Activated CD4-positive, alpha-beta T cell treated with anti-CD3 and anti-CD28 coated beads for 24 hours (primary cell): Measurements from ENCODE around the gene AP2A2.
"Not testable (repeated sequence)": the region's sequence is repeated elsewhere in the genome, so short reads cannot be mapped to it uniquely, and the experiment has no call there.

Experiments
- DNase-seq, 2 donors: peaks; one replicate each; pipeline ENCODE4 v3.0.0-alpha.2; 2020; ENCODE audit warnings: low read depth in 2 of 2

The AP2A2 gene

DNA sequence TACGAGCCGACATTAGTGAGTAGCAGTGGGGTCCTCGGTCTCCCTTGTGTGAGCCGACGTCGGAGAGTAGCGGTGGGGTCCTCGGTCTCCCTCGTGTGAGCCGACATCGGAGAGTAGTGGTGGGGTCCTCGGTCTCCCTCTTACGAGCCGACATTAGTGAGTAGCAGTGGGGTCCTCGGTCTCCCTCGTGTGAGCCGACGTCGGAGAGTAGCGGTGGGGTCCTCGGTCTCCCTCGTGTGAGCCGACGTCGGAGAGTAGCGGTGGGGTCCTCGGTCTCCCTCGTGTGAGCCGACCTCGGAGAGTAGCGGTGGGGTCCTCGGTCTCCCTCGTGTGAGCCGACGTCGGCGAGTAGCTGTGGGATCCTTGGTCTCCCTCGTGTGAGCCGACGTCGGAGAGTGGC, 49.7 kb downstream of the AP2A2 start:
- not testable (repeated sequence) for DNase-seq

DNA sequence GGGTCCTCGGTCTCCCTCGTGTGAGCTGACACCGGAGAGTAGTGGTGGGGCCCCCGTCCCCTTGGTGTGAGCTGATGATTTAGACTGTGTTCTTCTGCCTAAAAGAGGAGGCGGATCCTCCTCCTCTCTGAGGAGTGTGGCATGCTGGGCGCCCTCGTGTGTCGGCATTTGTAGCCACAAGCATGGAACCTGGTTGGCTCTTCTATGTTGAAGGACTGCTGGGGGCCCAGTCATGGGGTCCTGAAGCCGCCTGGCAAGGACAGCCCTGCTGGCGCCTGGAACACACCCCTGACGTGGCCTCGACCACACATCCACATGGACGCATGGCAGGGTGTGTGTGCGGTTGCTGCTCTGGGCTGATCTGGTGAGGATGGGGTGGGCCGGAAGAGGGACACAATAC, 50.2 kb downstream of the AP2A2 start:
- no peak for DNase-seq

DNA sequence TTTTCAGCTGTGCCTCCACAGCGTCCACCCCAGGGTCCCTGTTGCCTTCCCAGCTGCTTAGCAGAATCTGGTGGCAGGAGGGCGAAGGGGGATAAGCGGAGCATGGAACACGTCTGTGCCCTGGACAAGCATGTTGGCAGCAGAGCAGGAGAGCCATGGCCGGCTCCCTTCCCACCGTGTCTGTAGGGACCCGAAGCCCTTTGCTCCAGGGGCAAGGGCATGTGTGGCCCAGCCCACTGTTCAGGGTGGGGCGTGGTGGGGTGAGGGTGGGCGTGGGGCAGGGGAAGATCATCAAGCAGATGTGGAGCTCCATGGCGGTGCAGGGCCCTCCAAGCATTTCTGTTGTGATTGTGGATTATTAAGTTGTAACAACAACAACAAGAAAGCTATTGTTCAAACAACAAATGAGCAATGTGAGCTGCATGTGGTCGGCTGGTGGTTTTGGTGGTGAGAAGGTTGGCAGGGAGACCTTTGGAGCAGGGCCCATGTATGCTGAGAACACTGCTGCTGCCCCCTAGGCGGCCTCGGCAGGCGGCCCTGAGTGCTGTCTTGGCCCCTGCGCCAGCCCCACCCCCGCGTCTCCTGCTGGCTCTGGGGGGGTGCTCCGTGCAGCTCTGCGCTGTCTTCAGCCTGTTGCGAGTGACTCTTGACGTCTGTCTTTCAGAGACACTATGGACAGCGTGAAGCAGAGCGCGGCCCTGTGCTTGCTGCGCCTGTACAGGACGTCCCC, 50.9 kb downstream of the AP2A2 start:
- DNase-seq = no peak

DNA sequence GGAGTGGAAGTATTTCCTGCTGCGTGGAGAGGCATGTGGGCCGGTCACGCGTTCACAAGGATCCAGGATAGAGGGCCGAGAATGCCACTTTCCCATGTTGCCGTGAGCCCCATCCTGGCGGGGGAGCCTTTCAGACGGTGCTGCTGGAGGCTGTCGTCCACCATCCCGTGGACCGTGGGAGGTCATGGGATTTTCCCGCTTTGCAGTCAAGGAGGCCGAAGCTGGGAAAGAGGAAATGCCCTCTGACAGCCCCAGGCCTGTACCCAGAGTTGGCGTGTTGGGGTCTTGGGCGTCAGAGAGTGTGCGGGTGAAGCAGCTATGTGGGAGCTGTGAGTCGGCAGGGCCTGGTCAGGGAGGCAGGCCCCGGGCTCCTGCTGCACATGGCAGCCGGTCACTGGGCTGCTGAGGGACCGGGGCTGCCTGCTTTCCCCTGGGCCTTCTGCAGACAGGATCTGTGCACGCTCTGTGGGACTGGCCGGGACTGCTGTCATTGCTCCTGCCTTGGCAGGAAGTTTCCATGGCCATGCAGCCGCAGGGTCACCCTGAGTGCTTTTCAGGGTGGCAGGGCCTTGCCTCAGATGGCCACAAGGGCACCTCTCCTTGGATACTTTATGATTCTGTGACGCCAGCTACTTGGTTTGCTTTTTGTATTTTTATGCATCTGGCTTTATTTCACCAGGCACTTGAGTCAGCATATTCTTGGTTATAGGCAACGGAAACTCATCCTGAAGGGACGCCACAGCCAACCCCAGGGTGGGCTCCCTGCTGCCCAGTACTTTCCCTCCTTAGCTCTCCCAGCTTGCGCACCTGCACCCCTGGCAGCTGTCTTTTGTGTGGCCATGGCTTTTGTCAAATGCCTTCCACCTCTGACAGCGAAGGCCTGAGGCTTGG, 52.4 kb downstream of the AP2A2 start:
- no peak for DNase-seq

DNA sequence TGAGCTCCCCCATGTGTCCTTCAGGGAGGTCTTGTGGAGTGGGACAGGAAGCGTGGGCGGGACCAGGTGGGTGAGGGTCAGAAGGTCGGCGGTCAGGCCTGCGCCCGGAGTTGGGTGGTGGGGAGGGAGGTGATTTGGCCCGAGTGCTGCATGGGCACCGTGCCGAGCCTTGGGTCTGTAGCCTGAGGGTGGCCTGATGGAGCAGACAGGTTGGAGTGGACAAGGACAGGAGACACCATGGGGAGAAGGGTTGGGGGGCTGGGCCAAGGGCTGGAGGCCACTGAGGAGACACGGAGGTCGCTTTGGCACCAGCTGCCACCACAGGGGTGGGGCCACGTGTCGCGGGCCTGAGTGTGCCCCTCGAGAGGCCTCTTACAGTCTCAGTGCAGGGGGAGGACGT, 53.1 kb downstream of the AP2A2 start:
- DNase-seq = no peak

DNA sequence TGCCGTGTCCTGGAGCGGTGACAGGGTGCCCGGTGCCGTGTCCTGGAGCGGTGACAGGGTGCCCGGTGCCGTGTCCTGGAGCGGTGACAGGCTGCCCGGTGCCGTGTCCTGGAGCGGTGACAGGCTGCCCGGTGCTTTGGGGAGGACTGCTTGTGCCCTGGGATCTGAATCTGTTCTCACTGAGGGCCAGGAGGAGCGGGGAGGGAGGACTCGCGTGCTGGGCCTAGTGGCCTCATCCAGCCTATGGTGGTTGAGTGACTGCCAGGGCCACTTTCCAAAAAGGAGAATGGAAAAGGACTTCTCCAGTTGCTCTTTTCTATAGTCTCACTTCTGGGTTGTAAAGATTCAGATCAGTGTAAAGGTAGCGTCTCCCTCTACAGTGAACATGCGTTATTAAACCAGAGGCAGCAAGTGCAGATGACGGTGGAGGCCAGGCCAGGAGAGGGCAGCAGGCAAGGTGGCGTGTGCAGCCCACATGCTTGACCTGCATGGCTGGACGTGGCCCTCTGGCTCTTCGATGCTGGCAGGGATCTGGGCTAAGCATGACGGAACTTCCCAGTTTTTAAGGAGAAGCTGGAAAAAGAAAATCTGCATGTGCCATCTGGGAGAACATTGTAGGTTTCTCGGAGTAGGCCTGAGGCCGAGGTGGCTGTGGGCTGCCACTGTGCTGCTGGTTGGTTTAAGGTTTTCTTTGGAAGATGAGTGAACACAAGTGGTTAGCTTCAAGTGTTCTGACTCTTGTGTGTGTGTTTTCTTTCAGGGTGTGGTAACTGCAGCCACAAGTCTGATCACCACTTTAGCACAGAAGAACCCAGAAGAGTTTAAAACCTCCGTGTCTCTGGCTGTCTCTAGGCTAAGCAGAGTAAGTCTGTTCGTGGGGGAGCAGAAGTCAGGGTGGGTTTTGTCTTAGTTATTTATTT, 55.0 kb downstream of the AP2A2 start:
- no peak for DNase-seq

DNA sequence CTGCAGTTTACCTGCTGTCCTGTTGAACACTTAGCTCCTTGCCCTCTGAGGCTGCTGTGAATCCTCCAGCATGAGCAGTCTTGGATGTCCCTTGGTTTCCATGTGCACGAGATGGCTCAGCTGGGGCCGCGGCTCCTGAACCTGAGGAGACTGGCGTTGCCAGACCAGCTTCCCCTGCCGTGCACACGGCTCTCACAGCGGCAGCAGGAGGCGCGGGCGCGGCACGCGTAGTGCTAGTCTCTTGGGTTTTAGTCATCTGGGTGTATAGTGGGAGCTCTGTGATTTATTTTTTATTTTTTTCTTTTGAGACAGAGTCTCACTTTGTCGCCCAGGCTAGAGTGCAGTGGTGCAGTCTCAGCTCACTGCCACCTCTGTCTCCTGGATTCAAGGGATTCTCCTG, 56.1 kb downstream of the AP2A2 start:
- DNase-seq = no peak

DNA sequence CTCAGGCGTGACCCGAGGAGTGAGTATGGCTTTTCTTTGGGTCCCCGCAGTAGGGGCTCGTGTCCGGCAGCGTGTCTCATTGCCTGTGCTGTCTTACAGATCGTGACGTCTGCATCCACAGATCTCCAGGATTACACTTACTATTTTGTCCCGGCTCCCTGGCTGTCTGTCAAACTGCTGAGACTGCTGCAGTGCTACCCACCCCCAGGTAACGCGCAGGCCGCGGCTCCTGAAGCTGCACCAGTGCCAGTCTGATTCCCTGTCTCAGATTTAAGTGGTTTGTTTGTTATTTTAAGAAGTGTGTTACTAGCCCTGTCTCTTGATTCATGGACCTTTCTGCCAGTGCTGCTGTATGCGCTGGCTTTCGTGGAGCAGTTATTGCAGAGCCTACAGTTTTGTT, 58.9 kb downstream of the AP2A2 start:
- no peak for DNase-seq

DNA sequence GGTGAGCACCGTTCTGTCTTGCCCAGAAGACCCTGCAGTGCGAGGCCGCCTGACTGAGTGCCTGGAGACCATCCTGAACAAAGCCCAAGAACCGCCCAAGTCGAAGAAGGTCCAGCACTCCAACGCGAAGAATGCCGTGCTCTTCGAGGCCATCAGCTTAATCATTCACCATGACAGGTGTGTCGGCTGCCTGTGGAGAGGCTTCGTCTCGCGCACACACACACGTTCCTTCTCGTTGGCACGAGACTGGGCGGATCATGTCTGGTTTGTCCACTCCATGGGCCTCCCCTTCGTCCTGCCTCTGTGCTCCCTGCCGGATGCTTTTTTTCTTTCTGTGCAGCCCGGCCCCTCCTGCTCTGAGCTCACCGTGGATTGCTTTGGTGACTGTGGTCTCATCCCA, 59.7 kb downstream of the AP2A2 start:
- no peak for DNase-seq

DNA sequence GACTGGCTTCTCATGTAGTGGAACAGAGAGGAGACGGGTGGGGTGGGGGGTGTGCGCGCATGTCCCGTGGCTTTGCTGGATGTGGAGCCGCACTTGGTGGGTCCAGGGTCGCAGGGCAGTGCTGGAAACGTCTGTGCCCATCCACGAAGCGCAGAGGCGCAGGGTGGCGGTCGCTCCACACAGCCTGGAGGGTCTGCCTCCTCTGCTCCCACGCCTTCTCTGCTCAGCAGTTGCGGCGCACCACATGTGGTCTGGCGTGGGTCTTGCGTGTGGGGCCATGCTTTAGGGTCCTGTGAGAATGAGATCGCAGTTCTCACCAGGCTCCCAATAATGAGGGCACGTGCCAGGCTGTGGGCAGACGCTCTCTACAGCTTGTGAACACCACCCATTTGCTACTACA, 60.2 kb downstream of the AP2A2 start:
- DNase-seq = no peak

DNA sequence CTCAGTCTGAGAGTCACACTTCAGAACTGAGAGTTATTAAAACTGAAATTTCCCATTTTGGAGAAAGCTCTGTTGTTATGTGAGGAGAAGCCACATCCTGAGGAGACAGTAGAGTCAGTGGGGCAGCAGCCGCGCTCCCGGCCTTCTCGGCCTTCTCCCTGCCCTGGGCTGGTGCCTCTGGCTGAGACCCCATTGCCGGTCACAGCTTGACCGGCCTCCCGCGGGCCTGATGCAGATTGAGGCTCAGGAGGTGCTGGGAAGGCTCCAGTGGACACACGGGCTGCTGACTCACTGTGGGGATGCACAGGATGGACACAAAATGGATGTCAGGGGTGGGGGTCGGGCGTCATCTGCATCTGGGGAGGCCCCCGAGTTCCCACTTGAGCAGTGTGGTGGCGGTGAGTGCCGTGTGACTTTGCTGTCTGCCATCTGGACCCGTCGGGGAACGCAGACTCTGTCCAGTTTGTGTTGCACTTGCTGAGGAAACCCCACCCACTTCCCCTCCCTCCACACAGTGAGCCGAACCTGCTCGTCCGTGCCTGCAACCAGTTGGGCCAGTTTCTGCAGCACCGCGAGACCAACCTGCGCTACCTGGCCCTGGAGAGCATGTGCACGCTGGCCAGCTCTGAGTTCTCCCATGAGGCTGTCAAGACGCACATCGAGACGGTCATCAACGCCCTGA, 60.7 kb downstream of the AP2A2 start:
- no peak for DNase-seq

DNA sequence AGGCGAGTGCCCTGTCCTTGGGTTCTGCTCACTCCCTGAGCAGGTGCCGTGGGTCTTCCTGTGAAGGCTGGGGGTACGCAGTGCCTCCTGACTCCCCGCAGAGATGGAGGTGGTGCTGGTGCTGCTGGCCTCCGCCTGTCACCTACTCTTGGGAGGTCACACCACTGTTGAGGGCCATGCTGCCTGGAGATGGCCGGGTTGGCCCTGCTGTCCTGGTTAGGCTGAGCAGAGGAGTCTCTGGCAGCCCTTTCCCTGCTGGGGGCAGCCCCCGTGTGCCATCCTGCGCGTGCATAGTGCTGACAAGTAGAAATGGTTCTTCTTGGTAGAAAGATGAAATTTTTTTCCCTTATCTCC, 61.3 kb downstream of the AP2A2 start:
- no peak for DNase-seq

DNA sequence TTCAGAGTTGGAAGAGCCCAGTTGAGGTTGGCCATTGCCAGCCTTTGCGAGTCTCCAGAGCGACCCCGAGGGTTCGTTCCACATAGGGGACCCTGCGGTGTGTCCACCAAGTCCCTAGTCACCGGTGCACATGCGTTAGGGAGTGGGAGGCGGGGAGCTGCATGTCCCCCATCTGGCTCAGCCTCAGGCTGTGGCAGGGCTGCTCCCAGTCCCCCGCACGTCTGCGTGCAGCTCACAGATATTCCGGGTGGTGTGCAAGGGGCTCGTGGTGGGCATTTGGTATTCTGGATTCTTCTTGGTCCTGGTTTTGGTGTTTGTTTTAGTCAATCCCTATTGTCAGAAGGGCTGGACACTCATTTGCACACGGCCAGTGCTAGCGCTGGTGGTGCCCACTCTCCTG, 62.0 kb downstream of the AP2A2 start:
- DNase-seq = no peak

DNA sequence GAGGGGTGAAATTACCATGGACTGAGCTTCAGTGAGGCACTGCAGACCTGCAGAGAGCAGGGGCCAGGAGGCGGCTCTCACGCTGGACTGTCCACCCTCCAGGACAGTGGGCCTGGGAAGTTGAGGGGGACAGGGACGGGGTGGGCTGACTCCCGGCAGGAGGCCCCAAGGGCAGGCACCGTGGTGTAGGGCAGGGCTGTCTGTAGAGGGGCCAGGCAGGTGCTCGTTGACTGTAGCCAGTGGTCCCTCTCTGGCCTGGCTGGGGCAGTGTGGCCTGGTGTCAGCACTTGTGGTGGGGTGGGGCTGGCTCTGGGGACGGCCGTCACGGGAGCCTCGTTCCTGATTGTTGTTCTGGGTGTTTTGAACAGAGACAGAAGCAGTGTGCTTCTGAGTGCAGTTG, 64.4 kb downstream of the AP2A2 start:
- no peak for DNase-seq

DNA sequence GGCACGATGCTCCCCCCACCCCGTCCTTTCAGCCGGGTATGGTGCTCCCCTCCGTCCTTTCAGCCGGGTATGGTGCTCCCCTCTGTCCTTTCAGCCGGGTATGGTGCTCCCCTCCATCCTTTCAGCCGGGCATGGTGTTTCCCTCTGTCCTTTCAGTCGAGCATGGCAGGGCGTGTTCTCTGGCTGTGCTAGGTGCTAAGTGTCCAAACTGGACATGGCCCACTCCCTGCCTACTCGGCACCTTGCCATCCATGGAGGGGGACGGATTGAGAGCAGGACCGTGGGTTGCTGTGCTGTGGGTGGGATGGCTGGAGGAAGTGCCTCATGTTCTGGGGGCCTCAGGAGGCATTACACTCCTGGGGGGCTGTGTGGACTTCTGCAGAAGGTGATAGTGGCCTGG, 65.4 kb downstream of the AP2A2 start:
- no peak for DNase-seq

DNA sequence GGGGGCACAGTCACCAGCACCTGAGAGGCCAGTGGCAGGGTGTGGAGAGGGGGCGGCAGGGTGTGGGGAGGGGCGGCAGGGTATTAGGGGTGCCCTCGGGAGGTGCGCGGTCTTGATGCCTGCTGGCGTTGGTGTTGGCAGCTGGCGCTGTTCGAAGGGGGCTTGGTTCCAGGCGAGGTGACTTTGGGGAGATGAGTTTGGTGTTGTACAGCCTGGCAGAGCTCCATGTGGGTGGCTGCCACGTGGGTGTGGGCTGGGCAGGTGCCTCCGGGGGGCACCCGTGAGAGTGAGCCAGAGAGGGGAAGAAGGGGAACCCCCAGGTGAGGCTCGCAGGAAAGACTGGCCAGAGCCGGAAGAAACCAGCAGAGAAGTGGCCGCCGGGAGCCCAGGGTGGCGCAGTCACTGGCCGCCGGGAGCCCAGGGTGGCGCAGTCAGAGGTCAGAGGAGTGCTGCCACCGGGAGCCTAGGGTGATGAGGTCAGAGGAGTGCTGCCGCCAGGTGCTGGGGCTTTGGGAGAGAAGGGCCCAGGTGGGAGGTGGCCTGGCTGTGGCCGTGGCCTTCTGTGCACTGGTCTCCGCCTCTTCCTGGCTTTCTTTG, 66.1 kb downstream of the AP2A2 start:
- DNase-seq = no peak

DNA sequence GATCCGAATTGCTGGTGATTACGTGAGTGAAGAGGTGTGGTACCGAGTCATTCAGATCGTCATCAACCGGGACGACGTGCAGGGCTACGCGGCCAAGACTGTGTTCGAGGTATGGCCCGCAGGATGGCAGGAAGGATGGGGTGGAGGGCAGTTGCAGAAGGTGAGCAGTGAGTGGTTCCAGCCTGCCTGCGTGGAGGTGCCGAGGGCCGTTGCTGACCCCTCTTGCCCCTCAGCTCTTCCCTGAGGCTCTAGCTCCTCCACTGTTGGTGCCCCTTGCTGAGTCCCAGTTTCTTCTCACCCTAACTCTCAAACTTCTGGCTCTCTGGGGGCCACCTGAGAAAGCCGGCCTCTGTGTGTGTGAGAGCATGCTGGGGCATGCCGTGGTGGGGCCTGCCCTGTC, 66.9 kb downstream of the AP2A2 start:
- DNase-seq = no peak

DNA sequence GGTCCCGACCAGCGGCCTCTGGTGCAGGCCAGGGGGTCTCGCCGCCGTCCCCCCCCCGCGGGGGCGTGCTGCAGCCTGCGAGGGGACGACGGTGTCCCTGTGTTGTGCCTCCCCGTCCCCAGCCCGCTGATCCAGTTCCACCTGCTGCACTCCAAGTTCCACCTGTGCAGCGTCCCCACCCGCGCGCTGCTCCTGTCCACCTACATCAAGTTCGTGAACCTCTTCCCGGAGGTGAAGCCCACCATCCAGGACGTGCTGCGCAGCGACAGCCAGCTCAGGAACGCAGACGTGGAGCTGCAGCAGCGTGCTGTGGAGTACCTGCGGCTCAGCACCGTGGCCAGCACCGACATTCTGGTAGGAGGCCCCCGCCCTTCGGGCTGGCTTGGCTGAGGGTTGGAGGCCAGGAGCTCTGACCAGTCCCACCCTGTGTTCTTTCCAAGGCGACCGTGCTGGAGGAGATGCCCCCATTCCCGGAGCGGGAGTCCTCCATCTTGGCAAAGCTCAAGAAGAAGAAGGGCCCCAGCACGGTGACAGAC, 68.0 kb downstream of the AP2A2 start:
- no peak for DNase-seq

DNA sequence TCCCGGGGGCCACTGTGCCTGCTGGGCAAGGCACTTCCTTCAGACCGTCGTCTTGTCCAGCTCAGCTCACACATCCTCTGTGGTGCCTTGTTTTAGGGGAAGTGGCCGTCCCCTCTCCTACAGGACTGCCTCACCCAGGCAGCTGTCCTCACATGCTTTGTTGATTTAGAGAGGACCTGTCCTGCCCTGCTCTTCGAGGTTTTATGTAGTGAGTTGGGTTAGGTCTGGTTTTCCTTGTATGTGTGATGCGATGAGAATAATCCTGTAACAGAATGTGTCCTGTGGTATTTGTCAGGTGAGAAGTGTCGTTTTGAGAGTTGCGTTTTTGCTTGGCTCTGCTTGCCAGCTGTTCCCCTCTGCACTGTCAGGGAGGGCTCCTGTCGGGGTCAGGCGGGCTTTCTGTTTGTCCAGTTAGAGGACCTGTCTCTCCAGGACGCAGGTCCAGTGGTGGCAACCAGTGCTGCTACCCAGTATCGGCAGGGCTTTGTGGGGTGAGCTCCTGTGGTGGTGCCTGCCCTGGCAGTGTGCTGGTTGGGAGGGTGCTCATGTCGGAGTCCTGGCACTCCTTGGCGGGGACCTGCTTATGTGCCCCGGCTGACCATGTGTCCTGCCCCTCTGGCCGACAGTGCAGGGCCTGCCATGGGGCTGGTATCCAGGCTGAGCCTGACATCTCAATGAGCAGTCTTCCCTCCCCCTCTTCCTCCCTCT, 69.5 kb downstream of the AP2A2 start:
- DNase-seq = no peak

DNA sequence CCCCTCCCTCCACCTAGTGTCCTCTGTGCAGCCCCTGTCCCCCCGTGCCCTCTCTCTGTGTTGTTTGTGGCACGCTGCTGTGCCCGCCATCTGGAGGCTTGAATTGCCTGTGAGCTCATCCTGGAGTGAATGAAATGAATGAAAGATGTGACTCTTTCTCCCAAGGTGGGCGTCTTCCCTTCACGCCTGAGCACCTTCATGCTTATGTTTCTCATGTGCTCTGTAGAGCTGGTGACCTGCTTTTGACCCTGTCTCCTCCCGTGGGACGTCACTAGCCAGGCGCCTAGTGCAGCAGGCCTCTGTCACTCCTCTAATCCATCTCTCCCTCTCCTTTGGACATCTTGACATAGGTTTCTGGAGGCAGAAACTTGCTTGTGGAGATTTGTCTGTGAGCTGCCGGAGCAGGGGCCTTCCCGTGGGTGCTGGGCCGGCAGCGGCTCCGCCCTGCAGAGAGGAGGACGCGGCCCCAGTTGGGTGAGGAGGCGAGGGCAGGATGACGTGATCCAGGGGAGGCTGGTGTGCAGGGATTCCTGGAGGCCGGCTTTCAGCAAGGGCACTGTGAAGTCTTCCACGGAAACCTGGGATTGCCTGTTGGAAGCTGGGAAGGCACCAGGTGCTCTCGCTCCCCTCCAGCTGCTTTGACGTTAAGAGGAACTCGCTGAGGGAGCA, 70.2 kb downstream of the AP2A2 start:
- DNase-seq = no peak
